NOMO-1 (cell line): Measurements from ENCODE around the gene DLGAP4.

ENCODE experiments used
- DNase-seq, 2 experiments: peaks; one replicate each; lab custom pipeline; 2025; ENCODE audit not compliant: unreplicated experiment in 2 of 2; lab: John Stamatoyannopoulos, UW

The DLGAP4 gene

DNA sequence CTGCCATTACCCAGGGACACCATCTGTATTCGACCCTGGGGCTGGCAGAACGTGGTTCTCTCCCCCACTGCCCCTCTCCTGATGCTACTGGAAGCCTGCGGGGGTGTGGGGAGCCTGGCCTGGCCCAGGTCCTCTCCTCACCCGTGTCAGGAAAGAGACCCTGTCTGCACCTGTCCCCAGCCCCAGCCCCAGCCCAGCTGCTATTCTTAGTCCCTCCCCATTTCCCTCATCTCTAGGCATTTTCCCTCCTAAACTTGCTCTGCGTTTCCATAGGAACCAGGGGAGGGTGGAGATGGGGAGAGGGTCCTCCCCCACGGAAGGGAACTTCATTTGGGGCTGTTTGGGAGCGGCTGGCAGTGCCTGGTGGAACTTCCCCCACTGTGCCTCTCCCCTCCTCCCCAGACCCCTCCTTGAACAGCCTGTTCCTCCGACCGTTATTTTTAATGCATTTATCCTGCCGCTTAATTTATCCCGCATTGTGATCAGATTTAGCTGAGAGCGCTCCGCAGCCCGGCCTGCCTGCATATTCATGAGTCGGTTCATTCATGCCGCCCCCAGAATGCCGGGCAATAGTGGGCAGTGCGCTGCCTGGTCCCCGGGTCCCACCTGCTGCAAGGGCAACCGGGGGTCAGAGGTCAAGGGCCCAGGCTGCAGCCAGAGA lies 31.8 kb upstream of the DLGAP4 start:
- no peak for DNase-seq

DNA sequence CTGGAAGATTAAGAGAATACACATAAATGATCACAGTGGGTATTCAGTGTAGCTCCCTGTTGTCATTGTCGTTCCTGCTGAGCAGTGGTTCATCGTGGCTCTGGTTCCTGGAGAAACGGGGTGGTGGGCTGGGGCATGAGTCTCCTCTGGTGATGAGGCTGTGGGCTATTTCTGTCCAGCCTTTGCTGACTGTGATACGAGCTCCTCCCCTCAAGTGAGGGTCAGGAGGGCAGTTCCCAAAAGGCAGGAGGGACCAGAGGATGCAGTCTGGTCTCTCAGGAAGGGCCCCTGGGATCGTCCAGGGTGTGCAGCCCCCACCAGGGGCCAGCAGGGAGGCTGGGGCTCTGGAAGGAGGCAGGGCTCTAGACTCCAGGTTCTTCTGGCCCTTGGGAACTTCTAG lies 31.1 kb upstream of the DLGAP4 start:
- no peak for DNase-seq

DNA sequence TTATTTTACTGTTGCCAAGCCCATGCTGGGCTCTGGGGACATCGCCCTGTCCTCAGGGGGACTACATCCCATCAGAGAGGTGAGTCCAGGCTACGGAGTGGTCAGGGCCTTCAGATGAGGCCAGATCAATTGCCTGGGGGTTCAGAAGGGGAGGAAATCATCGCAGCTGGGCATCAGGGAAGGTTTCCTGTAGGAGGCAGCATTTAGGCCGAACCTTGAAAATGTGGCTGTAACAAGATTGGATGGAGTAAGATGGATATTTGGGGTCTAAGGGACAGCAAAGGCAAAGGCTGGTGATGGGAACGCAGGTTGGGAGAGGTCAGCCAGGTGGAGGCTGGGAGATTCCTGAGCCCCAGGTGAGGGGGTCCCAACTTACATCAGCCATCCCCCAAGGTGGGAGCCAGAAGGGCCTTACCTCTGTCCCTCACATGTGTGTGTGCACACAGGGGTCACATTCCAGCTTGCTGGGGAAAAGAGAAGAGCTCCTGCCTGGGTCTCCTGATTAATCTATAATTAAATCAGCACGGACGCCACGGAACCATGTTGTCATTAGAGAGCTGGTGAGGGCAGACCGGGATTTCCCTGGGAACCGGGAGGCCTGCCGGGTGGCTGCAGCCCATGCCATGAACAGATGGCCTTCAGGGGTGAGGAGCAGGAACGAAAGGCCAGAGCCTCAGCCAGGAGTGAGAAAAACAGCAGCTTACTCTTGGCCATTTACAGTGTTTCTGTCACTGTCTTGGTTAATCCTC lies 30.5 kb upstream of the DLGAP4 start:
- no peak for DNase-seq

DNA sequence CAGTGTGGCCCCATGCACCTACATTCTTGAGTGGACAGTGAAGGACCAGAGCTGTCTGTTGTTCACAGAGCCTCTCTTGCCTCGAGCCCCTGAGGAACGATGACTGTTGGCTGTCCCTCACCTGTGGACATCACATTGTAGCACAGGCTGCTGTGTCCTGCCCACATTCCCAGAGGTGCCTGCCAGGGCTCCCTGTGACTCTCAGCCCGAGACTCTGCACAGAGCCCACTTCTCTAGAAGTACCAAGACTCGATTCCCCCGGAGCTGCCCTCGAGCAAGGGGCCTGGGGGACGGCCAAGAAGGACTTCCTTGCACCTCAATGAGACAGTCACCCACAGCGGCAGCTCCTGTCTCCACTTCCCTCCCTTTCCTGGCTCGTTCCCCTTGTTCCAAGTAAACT lies 28.6 kb upstream of the DLGAP4 start:
- no peak for DNase-seq

DNA sequence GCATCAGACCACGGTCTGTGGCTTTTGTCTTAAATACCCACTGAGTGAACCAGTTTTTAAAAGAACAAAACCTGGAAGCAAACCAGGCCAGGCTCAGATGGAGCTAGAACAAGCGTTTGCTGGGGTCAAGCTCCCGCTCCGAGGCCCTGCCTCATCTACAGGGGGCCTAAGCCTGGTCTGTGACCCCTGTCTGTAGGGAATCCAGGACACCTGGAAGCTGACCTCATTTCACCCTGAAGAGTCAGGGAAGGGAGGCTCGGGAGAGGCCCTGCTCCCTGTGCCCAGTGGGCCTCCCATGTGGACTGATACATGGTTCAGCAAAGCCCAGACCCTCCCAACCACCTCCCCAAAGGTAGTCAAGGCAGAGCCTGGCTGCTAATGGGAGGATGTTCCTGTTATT lies 26.8 kb upstream of the DLGAP4 start:
- DNase-seq, result no peak

DNA sequence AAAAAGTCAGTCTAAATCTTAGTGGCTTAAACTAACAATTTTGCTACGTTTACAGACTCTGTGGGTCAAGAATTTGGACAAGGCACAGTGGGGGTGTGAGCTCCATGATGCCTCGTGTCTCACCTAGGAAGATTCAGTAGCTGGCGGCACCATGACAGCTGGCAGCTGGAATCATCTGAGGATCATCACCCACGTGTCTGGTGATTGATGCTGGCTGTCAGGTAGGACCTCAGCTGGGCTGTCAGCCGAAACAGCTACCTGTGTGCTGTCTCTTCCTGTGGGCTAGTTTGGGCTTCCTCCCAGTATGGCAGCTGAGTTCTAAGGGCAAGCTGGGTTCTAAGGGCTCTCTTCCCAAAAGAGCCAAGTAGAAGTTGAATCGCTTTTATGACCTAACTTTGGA lies 26.4 kb upstream of the DLGAP4 start:
- DNase-seq, result no peak

DNA sequence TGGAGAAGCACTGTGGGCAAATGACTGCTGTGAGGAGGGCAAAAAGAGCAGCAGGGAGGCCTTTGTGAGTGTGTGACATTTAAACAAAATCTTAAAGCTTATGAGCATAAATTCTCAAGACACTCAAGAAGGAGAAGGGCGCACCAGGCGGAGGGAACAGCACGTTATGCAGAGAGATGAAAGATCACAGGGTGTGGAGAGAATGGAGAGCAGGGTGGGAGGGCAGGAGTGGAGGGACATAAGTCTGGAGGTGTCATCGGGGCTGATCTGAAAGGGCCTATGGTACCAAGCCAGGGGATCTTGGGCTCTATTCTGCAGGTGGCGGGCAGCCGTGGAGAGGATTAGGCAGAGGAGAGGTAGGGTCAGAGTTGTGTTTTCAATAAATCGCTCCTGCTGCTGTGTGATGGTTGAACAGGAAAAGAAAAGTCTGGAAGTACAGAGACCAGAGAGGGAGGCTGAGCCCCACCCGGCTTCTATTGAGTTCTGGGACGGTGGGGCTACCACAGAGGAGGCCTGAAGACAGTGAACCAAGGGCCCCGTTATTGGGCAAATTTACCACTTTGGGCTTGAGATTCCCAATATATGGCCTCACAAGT lies 24.3 kb upstream of the DLGAP4 start:
- no peak for DNase-seq

DNA sequence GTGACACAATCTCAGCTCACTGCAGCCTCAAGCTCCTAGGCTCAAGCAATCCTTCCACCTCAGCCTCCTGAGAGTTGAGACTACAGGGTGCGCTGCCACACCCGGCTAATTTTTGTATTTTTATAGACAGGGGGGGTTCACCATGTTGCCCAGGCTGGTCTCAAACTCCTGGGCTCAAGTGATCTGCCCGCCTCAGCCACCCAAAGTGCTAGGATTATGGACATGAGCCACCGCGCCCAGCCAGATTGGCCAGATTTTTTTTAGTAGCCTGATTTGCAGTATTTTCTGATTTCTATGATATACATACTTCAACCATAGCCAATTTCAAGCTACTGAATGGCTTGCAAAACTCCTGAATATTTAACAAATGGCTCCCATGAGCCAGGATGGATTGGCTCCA lies 21.4 kb upstream of the DLGAP4 start:
- no peak for DNase-seq

DNA sequence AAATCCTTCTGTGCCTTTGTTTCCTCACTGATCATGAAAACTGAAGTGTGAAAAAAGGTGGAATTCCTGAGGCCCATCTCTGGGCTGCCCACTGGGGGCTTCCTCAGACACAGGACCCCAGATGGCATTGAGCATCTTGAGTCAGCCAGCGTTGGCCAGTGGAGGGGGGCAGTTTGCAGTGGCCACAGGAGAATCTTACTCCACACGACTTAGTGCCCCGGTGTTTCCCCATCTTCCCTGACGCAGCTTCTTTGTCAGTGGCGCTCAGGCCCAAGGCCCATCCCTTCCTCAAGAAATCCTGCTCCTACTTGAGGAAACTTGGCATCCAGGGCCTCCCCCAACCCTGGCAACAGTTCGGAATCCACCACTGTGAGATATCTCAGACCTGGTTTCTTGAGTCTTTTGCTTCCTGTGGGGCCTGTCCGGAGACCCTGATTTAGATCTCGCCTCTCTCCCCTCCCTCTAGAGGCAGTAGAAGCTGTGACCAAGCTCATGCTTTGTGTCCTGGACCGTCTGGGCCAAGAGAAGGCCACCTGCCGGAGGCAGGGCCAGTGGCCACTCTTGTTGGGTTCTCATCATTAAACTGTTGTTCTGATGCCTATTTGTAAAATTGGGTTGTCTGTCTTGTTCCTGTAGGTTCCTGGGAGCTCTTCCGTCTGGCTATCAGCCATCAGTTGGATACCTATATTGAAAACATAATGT lies 20.2 kb upstream of the DLGAP4 start:
- no peak for DNase-seq

DNA sequence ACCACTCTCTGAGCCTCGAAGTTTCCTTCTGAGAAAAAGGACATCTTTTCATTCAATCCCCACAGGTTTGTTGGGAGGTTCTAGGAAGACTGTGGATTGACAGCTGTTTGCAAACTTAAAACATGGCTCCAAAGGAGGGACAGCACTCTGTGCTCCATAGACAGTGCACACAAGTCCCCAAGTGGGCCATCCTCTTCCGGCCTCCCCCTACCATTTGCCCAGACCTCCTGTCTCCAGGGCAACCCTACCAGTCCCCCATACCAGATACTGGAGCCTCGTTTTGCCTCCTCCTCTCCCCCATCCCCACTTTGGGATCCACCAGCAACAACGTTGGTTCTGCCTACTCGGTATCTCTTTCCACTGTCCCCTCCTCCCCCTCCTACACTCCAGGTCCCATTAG lies 8.5 kb upstream of the DLGAP4 start:
- no peak for DNase-seq

DNA sequence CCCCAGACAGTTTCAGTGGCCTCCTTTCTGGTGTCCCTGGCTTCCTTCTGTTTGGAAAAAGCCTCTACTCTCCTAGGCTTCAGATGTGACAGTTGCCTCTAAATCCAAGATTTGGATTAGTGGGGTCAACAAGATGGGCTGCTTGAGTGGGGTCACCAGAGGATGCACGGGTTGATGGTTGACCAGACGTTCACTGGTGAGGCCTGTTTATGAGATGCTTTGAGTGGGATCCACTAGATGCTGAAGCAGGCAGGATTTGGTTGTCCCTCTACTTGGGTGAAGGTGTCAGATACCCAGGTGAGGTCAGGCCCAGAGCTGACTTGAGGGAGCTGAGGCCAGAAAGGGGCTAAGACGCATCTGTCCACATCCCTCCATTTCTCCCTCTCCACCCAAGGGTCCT lies 8.1 kb upstream of the DLGAP4 start:
- no peak for DNase-seq

DNA sequence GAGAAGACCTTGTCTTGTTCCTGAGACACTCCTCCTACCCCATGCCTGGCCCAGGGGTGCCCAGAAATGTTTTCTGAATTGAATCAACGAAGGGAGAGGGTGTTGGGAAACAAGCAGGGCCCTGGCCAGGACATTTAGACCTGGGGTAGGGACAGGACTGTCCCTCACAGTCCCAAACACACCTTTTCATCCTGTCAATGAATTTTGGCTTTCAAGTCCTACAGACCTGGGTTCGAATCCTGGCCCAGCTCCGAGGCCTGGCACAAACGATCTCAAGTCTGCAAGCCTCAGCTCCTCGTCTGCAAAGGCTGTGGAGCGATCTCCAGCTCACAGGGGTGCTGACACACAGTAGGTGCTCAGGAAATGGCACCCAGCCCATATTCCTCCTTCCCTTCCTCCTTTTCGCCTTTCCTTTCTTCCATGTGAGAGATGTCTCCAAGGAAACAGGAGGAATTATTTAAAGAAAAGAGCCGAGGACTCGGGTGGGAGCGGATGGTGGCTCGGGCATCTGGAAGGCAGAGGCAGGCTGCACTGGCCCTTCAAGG lies 7.3 kb upstream of the DLGAP4 start:
- no peak for DNase-seq

DNA sequence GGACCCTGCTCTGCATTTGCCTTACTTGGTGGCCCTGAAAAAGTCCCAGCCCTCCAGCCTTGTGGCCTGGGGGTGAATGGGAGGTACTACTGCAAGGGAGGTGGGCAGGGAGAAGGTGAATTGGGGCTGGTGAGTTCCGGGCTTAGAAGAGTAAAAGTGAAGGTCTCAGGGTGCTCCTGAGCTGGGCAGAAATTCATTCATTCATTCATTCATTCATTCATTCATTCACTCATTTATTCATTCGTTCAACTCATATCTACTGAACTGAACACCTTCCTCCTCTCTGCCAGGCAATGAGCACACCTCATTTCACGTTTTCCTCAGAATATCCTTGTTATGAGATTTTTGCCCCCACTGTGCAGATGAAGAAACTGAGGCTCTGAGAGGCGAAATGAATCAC lies 6.7 kb upstream of the DLGAP4 start:
- no peak for DNase-seq

DNA sequence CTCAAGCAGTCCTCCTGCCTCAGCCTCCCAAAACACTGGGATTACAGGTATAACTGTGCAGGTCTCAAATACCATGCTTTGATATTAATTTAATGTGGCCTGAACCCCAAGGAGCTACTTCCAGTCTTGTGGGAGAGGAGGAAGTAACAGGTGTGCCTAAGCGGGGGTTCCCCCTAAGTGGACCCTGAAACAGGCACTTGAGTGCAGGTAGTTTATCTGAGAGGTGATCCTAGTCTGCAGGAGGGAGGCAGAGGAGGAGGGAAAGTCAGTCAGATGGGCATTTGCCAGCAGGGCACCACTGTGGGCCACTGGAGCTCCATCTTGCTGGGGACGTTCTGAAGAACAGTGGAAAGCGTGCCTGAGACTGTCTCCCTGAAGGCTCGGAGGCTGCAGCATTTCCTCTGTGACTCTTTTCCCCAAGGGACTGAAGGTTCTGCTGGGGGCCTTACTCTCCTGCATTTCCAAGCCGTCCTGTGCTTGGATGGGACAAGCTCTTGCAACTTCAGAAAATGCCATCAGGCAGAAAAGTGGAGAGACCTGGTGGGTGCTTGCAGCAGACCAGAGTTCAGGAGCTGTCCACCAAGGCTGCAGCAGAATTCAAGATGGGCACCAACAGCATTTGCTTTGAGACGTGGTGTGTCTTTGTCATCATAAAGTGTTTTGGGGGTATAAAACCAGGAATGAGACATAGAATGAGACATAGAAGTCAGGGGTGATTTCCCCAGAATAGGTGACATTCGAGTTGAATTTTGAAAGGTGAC lies 4.6 kb upstream of the DLGAP4 start:
- DNase-seq, result no peak

DNA sequence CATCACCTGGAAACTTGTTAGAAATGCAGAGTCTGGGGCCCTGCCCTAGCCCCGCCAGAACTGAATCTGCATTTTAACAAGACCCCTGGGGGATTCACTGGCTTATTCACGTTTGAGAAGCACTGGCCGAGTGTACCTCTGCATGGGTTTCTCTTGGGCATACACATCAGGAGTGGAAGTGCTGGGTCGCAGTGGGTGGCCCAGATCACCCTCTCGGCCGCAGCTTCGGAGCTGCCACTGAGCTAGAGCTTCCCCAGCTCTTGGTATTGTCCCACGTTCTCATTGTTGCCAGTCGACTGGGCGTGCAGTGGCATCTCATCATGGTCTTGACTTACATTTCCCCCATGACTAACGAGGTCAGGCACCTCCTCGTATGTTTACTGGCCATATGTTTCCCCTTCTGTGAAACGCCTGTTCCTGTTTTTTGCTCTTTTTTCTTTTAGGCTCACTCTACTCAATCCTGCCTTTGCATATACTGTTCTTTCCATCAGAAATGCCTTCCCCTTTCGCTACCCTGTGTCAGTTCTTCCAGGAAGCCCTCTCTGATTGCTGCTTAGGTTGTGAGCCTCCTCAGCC lies 3.0 kb upstream of the DLGAP4 start:
- peak; percentile 12 to 25 for DNase-seq

DNA sequence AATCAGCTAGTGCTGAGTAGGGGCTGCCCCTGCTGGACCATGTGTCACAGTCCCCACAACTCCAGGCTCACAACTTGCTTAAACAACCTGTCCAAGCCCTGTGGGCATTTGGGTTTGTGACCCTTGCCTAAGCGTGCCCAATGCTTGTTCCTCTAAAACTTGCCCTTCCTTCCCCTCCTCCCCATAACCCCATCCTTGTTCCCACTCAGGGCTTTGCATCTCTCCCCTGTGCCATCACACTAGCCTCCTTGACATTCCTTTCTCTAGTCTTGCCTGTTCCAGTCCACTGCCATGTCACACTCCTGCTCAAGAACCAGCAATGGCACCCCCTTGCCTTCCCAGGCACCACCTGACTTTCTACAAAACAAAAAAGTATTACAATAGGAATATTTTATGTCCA lies 2.3 kb upstream of the DLGAP4 start:
- DNase-seq, result no peak

DNA sequence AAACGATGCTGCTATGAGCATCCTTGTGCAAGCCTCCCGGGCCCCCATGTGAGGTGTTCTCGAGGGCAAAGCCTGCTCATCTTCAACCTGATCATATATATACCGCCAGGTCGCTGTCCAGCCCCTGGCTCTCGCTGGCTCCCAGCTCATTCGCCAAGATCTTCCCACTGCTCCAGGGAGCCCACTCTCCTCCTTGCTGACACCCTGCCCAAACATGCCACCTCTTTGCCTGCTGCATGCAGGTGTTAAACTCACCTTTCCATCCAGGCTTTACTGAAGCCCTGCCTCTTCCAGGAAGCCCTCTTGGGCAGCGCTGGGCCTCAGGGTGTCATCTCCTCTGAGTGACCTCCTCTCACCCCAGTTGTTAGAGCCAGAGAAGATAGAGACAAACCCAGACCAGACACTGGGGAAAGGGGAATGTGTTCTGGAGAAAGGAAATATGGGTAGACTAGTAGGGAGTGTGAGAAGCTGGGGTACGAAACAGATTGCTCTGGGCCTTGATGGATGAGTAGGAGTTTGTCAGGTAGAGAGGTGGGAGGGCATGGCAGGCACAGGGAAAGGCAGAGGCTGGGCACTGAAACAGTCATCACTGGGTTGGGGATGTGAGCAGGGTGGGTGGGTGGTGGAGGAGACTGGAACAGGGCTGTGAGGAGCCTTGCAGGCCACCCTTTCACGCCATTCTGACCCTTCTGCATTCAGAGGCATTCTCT lies 1.2 kb upstream of the DLGAP4 start:
- no peak for DNase-seq

DNA sequence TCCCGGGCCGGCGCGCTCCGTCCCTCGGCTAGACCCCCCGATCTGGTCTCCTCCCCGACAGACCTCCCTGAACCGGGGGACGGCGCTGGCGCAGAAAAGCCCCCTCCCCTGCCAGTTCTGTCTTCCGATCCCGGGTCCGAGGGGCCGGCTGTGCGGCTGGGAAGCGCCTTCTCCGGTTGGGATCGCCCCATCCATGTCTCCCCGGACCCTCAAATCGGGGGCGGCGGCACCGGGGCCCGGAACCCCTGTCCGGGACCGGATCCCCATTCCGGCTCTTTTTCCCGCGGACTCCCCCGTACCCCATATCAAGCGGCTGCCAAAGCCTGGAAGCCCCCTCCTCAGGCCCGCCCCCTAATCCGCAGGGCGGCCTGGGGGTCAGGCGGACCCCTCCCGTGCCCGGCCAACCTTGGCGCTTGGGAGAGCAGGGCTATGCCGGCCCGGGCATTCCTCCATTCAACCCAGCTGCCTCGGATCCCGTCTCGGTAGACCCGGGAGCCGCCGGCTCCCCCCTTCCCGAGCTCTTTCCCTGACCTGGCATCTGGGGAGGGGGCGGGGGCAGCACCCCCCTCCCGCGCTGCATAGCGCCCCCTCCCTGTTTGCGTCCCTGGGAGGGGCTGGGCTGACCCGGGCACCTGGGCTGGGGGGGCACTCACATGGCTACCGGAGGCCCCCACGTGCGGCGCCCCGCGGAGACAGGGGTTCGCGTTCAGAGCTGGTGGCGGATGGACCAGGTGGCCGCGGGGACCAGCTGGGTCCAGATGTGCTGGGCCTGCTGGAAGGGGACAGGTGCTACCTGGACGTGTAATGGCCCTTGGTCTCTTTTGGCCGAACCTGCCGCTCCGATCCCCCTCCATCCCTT lies 643 bp downstream of the DLGAP4 start:
- no peak for DNase-seq
